Psoas muscle (tissue), 8 donors: ENCODE data around the gene DMGDH. TPM values are rescaled to one million over a fixed set of nuclear protein-coding genes. Genes with fewer than 3 reads are reported as not detected.

Experiments
- ATAC-seq, 4 donors: fragments of 200-7000 bp; cut with Tn5 transposase; one replicate each; pipeline ENCODE4 v1.9.1; 2020; ENCODE audit warnings: moderate library complexity in 3 of 4, mild to moderate bottlenecking in 2 of 4
- DNase-seq, 2 donors: peaks; one replicate each; pipeline ENCODE4 v3.0.0-alpha.2; 2020
- H3K27ac ChIP-seq: fragments of 200-600 bp; one replicate; pipeline ENCODE4 v1.8.0; 2022
- H3K27me3 ChIP-seq, 3 donors: fragments of 200-600 bp in 1 of 3; one replicate each; pipeline versions ENCODE4 v1.6.1 to v1.8.0; 2013 to 2022; ENCODE audit warnings: low read length in 2 of 3, mild to moderate bottlenecking in 2 of 3, moderate library complexity in 1 of 3; ENCODE audit not compliant: insufficient read depth in 3 of 3
- H3K36me3 ChIP-seq, 2 donors: fragments of 200-600 bp in 1 of 2; one replicate each; pipeline versions ENCODE4 v1.6.1 to v1.8.0; 2013 to 2022; ENCODE audit warnings: low read depth in 1 of 2, mild to moderate bottlenecking in 1 of 2, moderate library complexity in 1 of 2; ENCODE audit not compliant: insufficient read depth in 1 of 2
- H3K4me1 ChIP-seq: fragments of 200-600 bp; one replicate; pipeline ENCODE4 v1.8.0; 2022
- H3K4me3 ChIP-seq: fragments of 200-600 bp; one replicate; pipeline ENCODE4 v1.8.0; 2022; ENCODE audit warnings: mild to moderate bottlenecking
- H3K9me3 ChIP-seq: fragments of 200-600 bp; one replicate; pipeline ENCODE4 v1.8.0; 2022
- CTCF ChIP-seq: fragments of 200-600 bp; IDR thresholded peaks from one replicate; pipeline ENCODE4 v1.8.0; 2022; ENCODE audit warnings: antibody characterized with exemption
- WGBS, 3 donors: extraction: QIAGEN DNeasy Blood & Tissue Kit; methylation state at CpG; one replicate each; pipeline versions ENCODE4 v1.1.6 to v1.1.7; 2013; 5-methylcytosine and 5-hydroxymethylcytosine counted together
- intact Hi-C, 2 donors: fragments of 100-400 bp; cut with DNase I; formaldehyde crosslinking; loops; one replicate each; pipeline versions ENCODE4 v1.11.0 to v1.14.2; 2022
- polyA plus RNA-seq, 3 donors: library from polyadenylated mRNA; stranded (reverse); fragments of 200-250 nt; gene quantifications; one replicate each; pipeline ENCODE4 v1.2.3, GENCODE V29; 2013
- total RNA-seq, 4 donors: library from RNA; stranded (reverse); fragmentation: NEBNext Ultra II Directional in 2 of 4; extraction: Animal tissue kit (Norgen Biotek cat#: 25700) in 2 of 4; gene quantifications; one replicate each; pipeline versions ENCODE4 v1.2.1 to v1.2.4, GENCODE V29; 2021 to 2023
- donor health status: healthy with polysubstance abuse.
- donor health status: DM: no; HTN: no; CAD: no; lungs with moderate emphysema.
- donor health status: Bipolar disorder and iron deficiency.
- donor health status: healthy.
- donor health status: DM: yes; HTN: yes; CAD: no.
- donor health status: DM: no; HTN: no; CAD: no.
- donor health status: DM: no; HTN: no; CAD: no.
- donor health status: DM: yes; HTN: yes; CAD: no.

DMGDH gene
- total and polyA plus RNA-seq, 7 donors = 0.16 to 2.8 (median 1.7) TPM

GRCh38 chr5:79047199-79047598 is 22.3 kb downstream of the DMGDH start:
- ATAC-seq (no peak), DNase-seq (no peak)
- WGBS, 3 donors = 91 to 92% (median 92%) methylated on average over 3 of the region's 3 CpGs
- no peaks in the 10 kb centered on the region for H3K4me1 ChIP-seq
- H3K9me3 ChIP-seq = no peaks in the 10 kb centered on the region
- intact Hi-C loops = no loop called here
- H3K4me3 ChIP-seq = no peak overlapping the region
- no peaks in the 10 kb centered on the region for H3K27me3 ChIP-seq
- TF ChIP-seq CTCF = no peak
- no peaks in the 10 kb centered on the region for H3K36me3 ChIP-seq
- no peak overlapping the region for H3K27ac ChIP-seq

GRCh38 chr5:79042188-79042587 is 27.3 kb downstream of the DMGDH start:
- ATAC-seq (no peak), DNase-seq (no peak)
- Histone ChIP-seq H3K9me3 (no peaks in the 10 kb centered on the region), H3K4me3 (no peak overlapping the region), H3K27ac (no peak overlapping the region), H3K4me1 (no peaks in the 10 kb centered on the region), H3K36me3 (no peaks in the 10 kb centered on the region), H3K27me3 (no peaks in the 10 kb centered on the region)
- intact Hi-C loops = no loop called here
- WGBS, 3 donors = 76 to 86% (median 81%) methylated on average over 3 of the region's 3 CpGs
- TF ChIP-seq CTCF = no peak

- WGBS, 3 donors = 91 to 96% (median 96%) methylated on average over 2 of the region's 2 CpGs
- no peak for ATAC-seq
- no peaks in the 10 kb centered on the region for H3K9me3 ChIP-seq
- no peak overlapping the region for H3K4me3 ChIP-seq
- H3K27me3 ChIP-seq = no peaks in the 10 kb centered on the region
- no peaks in the 10 kb centered on the region for H3K4me1 ChIP-seq
- no peak for TF ChIP-seq CTCF
- H3K27ac ChIP-seq = no peak overlapping the region
- intact Hi-C loops = no loop called here
- DNase-seq = no peak
- H3K36me3 ChIP-seq = no peaks in the 10 kb centered on the region
Observed at GRCh38 chr5:79036769-79037168, 32.7 kb downstream of the DMGDH start.

- Histone ChIP-seq H3K4me3 (no peak overlapping the region), H3K27me3 (no peaks in the 10 kb centered on the region), H3K4me1 (no peaks in the 10 kb centered on the region), H3K36me3 (no peaks in the 10 kb centered on the region), H3K9me3 (no peaks in the 10 kb centered on the region), H3K27ac (no peak overlapping the region)
- 91 to 96% (median 93%) methylated on average over 3 of the region's 3 CpGs for WGBS, 3 donors
- TF ChIP-seq CTCF = no peak
- intact Hi-C loops = no loop called here
- DNase-seq (no peak), ATAC-seq (no peak)
Observed at GRCh38 chr5:79035237-79035636, 34.2 kb downstream of the DMGDH start.

GRCh38 chr5:79032782-79033181 is 36.7 kb downstream of the DMGDH start:
- no peaks in the 10 kb centered on the region for H3K36me3 ChIP-seq
- no peaks in the 10 kb centered on the region for H3K27me3 ChIP-seq
- no peaks in the 10 kb centered on the region for H3K9me3 ChIP-seq
- intact Hi-C loops = no loop called here
- 88 to 90% (median 88%) methylated on average over 5 of the region's 5 CpGs for WGBS, 3 donors
- TF ChIP-seq CTCF = no peak
- no peak overlapping the region for H3K4me3 ChIP-seq
- H3K27ac ChIP-seq = no peak overlapping the region
- ATAC-seq (no peak), DNase-seq (no peak)
- H3K4me1 ChIP-seq = no peaks in the 10 kb centered on the region
